GM23338 (cell line): ENCODE measurements around the gene RABIF. TPM values are rescaled to one million over a fixed set of nuclear protein-coding genes. Genes with fewer than 3 reads are reported as not detected.

Experiments
- ATAC-seq: fragments of 200-7000 bp; cut with Tn5 transposase; 3 replicates; pipeline ENCODE4 v1.9.1; 2020
- DNase-seq: peaks from one replicate; pipeline ENCODE4 v3.0.0-alpha.2; 2015; ENCODE audit warnings: low spot score
- H2AFZ ChIP-seq: fragments of 200-600 bp; sonication (generic); 2 replicates; pipeline ENCODE4 v1.8.0; 2016; ENCODE audit warnings: antibody characterized with exemption, mild to moderate bottlenecking, moderate library complexity
- H3F3A ChIP-seq: fragments of 200-600 bp; sonication (generic); replicated peaks from 2 replicates; pipeline ENCODE4 v1.8.0; 2017; ENCODE audit warnings: antibody characterized with exemption, mixed run types, low read depth
- H3K27ac ChIP-seq: fragments of 200-600 bp; sonication (generic); 2 replicates; pipeline ENCODE4 v1.6.1; 2016; ENCODE audit warnings: low read depth
- H3K27me3 ChIP-seq: fragments of 200-600 bp; sonication (generic); 2 replicates; pipeline ENCODE4 v1.8.0; 2016; ENCODE audit warnings: mild to moderate bottlenecking, mixed run types, moderate library complexity; ENCODE audit not compliant: insufficient read depth
- H3K36me3 ChIP-seq: fragments of 200-600 bp; sonication (generic); 2 replicates; pipeline ENCODE4 v1.8.0; 2016; ENCODE audit warnings: mild to moderate bottlenecking; ENCODE audit not compliant: insufficient read depth
- H3K4me1 ChIP-seq: fragments of 200-600 bp; sonication (generic); 2 replicates; pipeline ENCODE4 v1.8.0; 2016; ENCODE audit warnings: mild to moderate bottlenecking, moderate library complexity; ENCODE audit not compliant: insufficient read depth
- H3K4me2 ChIP-seq: fragments of 200-600 bp; sonication (generic); 2 replicates; pipeline ENCODE4 v1.7.1; 2017; ENCODE audit warnings: mixed run types
- H3K4me3 ChIP-seq: fragments of 200-600 bp; sonication (generic); 2 replicates; pipeline ENCODE4 v1.6.1; 2016; ENCODE audit warnings: mixed run types
- H3K79me2 ChIP-seq: fragments of 200-600 bp; sonication (generic); replicated peaks from 2 replicates; pipeline ENCODE4 v1.8.0; 2017; ENCODE audit warnings: mild to moderate bottlenecking; ENCODE audit not compliant: insufficient read depth
- H3K9me2 ChIP-seq: fragments of 200-600 bp; sonication (generic); 2 replicates; pipeline ENCODE4 v1.8.0; 2017; ENCODE audit not compliant: insufficient read depth
- H4K20me1 ChIP-seq: fragments of 200-600 bp; sonication (generic); replicated peaks from 2 replicates; pipeline ENCODE4 v1.8.0; 2017; ENCODE audit warnings: mild to moderate bottlenecking; ENCODE audit not compliant: insufficient read depth
- H3K27ac Mint-ChIP-seq: 2 replicates; pipeline ENCODE4 v1.8.0; 2020; ENCODE audit warnings: inconsistent platforms, mild to moderate bottlenecking, moderate library complexity, mixed read lengths
- H3K27me3 Mint-ChIP-seq: 3 replicates; pipeline ENCODE4 v1.8.0; 2022; ENCODE audit warnings: low read depth, mild to moderate bottlenecking, moderate library complexity, mixed read lengths, inconsistent platforms; ENCODE audit not compliant: insufficient read depth, poor library complexity
- H3K36me3 Mint-ChIP-seq: 3 replicates; pipeline ENCODE4 v1.8.0; 2021; ENCODE audit warnings: low read depth, mild to moderate bottlenecking, inconsistent platforms, moderate library complexity, mixed read lengths
- H3K4me1 Mint-ChIP-seq: 3 replicates; pipeline ENCODE4 v1.8.0; 2020; ENCODE audit warnings: mild to moderate bottlenecking, inconsistent platforms, mixed read lengths
- H3K4me3 Mint-ChIP-seq: 3 replicates; pipeline ENCODE4 v1.8.0; 2021; ENCODE audit warnings: moderate library complexity, mild to moderate bottlenecking, inconsistent platforms, mixed read lengths
- H3K9me3 Mint-ChIP-seq: 3 replicates; pipeline ENCODE4 v1.8.0; 2020; ENCODE audit warnings: moderate library complexity, mild to moderate bottlenecking, inconsistent platforms, mixed read lengths
- CREB1 ChIP-seq: fragments of 250-450 bp; sonication (Bioruptor Pico); IDR thresholded peaks from 2 replicates; pipeline ENCODE4 v1.5.0; 2020; ENCODE audit warnings: low read depth, mild to moderate bottlenecking, moderate library complexity
- CTCF ChIP-seq, 2 experiments: fragments of 200-600 bp in 1 of 2; sonication (generic) in 1 of 2; conservative IDR thresholded peaks; 2 replicates each; pipeline versions ENCODE4 v1.5.1 to v1.6.1; 2016 to 2017; ENCODE audit warnings: antibody characterized with exemption in 2 of 2, low read depth in 2 of 2, mild to moderate bottlenecking in 2 of 2, moderate library complexity in 1 of 2
- EZH2 ChIP-seq: fragments of 200-600 bp; sonication (generic); IDR thresholded peaks from one replicate; pipeline ENCODE4 v1.8.0; 2017; ENCODE audit warnings: antibody characterized with exemption, mild to moderate bottlenecking, low read depth; ENCODE audit not compliant: unreplicated experiment
- EZH2phosphoT487 ChIP-seq: fragments of 200-600 bp; sonication (generic); IDR thresholded peaks from one replicate; pipeline ENCODE4 v1.8.1; 2018; ENCODE audit warnings: antibody characterized with exemption; ENCODE audit not compliant: unreplicated experiment
- JUNB ChIP-seq: IDR thresholded peaks from one replicate; pipeline ENCODE4 v1.6.1; 2016; ENCODE audit warnings: antibody characterized with exemption; ENCODE audit not compliant: unreplicated experiment
- NANOG ChIP-seq: IDR thresholded peaks from 2 replicates; pipeline ENCODE4 v1.6.1; 2016; ENCODE audit warnings: antibody characterized with exemption, borderline replicate concordance
- POLR2AphosphoS5 ChIP-seq: IDR thresholded peaks from 2 replicates; pipeline ENCODE4 v1.6.1; 2016; ENCODE audit warnings: antibody characterized with exemption, low read depth
- REST ChIP-seq: IDR thresholded peaks from one replicate; pipeline ENCODE4 v1.6.1; 2018; ENCODE audit warnings: antibody characterized with exemption; ENCODE audit not compliant: unreplicated experiment
- STAT1 ChIP-seq: IDR thresholded peaks from one replicate; pipeline ENCODE4 v1.6.1; 2016; ENCODE audit warnings: antibody characterized with exemption; ENCODE audit not compliant: unreplicated experiment
- ZNF114 ChIP-seq: fragments of 250-450 bp; sonication (Bioruptor Pico); IDR thresholded peaks from 2 replicates; pipeline ENCODE4 v1.5.0; 2020; ENCODE audit warnings: mild to moderate bottlenecking, moderate library complexity
- ZNF331 ChIP-seq: fragments of 250-450 bp; sonication (Bioruptor Pico); IDR thresholded peaks from 2 replicates; pipeline ENCODE4 v1.5.0; 2020; ENCODE audit warnings: low read depth, mild to moderate bottlenecking, moderate library complexity
- polyA plus RNA-seq: library from polyadenylated mRNA; unstranded; fragments of >200 nt; fragmentation: Nextera tagmentation; extraction: Ambion mirVana; gene quantifications from 2 replicates; pipeline ENCODE4 v1.2.1, GENCODE V29; 2016
- total RNA-seq: library from RNA; depleted of rRNA; stranded (reverse); fragments of >200 nt; shearing (Covaris generic); gene quantifications from 2 replicates; pipeline ENCODE4 v1.2.3, GENCODE V29; 2014
- TF ChIP-seq, protein P1 (sequence below): IDR thresholded peaks from 2 replicates; pipeline ENCODE4 v1.6.1; 2016; ENCODE audit warnings: antibody characterized with exemption
- TF ChIP-seq, protein P2 (sequence below): fragments of 250-450 bp; sonication (Bioruptor Pico); IDR thresholded peaks from 2 replicates; pipeline ENCODE4 v1.5.0; 2020; ENCODE audit warnings: mild to moderate bottlenecking, moderate library complexity

The RABIF gene
- total and polyA plus RNA-seq, 2 experiments from 2014 or later = 4.9 to 7.6 TPM

- no peaks in the 10 kb centered on the region for H4K20me1 ChIP-seq
- H3K4me1 ChIP-seq = no peaks in the 10 kb centered on the region
- no peak for TF ChIP-seq JUNB
- no peak for TF ChIP-seq CTCF (conservative IDR thresholded peaks at IDR 0.05; ENCODE audit: low read depth in 2 of 2)
- TF ChIP-seq, protein P1, sequence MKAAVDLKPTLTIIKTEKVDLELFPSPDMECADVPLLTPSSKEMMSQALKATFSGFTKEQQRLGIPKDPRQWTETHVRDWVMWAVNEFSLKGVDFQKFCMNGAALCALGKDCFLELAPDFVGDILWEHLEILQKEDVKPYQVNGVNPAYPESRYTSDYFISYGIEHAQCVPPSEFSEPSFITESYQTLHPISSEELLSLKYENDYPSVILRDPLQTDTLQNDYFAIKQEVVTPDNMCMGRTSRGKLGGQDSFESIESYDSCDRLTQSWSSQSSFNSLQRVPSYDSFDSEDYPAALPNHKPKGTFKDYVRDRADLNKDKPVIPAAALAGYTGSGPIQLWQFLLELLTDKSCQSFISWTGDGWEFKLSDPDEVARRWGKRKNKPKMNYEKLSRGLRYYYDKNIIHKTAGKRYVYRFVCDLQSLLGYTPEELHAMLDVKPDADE = no peak
- TF ChIP-seq, protein P2, sequence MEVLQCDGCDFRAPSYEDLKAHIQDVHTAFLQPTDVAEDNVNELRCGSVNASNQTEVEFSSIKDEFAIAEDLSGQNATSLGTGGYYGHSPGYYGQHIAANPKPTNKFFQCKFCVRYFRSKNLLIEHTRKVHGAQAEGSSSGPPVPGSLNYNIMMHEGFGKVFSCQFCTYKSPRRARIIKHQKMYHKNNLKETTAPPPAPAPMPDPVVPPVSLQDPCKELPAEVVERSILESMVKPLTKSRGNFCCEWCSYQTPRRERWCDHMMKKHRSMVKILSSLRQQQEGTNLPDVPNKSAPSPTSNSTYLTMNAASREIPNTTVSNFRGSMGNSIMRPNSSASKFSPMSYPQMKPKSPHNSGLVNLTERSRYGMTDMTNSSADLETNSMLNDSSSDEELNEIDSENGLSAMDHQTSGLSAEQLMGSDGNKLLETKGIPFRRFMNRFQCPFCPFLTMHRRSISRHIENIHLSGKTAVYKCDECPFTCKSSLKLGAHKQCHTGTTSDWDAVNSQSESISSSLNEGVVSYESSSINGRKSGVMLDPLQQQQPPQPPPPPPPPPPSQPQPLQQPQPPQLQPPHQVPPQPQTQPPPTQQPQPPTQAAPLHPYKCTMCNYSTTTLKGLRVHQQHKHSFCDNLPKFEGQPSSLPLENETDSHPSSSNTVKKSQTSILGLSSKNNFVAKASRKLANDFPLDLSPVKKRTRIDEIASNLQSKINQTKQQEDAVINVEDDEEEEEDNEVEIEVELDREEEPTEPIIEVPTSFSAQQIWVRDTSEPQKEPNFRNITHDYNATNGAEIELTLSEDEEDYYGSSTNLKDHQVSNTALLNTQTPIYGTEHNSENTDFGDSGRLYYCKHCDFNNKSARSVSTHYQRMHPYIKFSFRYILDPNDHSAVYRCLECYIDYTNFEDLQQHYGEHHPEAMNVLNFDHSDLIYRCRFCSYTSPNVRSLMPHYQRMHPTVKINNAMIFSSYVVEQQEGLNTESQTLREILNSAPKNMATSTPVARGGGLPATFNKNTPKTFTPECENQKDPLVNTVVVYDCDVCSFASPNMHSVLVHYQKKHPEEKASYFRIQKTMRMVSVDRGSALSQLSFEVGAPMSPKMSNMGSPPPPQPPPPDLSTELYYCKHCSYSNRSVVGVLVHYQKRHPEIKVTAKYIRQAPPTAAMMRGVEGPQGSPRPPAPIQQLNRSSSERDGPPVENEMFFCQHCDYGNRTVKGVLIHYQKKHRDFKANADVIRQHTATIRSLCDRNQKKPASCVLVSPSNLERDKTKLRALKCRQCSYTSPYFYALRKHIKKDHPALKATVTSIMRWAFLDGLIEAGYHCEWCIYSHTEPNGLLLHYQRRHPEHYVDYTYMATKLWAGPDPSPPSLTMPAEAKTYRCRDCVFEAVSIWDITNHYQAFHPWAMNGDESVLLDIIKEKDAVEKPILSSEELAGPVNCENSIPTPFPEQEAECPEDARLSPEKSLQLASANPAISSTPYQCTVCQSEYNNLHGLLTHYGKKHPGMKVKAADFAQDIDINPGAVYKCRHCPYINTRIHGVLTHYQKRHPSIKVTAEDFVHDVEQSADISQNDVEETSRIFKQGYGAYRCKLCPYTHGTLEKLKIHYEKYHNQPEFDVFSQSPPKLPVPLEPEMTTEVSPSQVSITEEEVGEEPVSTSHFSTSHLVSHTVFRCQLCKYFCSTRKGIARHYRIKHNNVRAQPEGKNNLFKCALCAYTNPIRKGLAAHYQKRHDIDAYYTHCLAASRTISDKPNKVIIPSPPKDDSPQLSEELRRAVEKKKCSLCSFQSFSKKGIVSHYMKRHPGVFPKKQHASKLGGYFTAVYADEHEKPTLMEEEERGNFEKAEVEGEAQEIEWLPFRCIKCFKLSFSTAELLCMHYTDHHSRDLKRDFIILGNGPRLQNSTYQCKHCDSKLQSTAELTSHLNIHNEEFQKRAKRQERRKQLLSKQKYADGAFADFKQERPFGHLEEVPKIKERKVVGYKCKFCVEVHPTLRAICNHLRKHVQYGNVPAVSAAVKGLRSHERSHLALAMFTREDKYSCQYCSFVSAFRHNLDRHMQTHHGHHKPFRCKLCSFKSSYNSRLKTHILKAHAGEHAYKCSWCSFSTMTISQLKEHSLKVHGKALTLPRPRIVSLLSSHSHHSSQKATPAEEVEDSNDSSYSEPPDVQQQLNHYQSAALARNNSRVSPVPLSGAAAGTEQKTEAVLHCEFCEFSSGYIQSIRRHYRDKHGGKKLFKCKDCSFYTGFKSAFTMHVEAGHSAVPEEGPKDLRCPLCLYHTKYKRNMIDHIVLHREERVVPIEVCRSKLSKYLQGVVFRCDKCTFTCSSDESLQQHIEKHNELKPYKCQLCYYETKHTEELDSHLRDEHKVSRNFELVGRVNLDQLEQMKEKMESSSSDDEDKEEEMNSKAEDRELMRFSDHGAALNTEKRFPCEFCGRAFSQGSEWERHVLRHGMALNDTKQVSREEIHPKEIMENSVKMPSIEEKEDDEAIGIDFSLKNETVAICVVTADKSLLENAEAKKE (CRISPR knock-in tag) = no peak
- TF ChIP-seq ZNF114 (CRISPR knock-in tag) = no peak
- no peak for TF ChIP-seq NANOG
- no peak for TF ChIP-seq STAT1
- no peak for TF ChIP-seq EZH2phosphoT487
- no peak for TF ChIP-seq POLR2AphosphoS5
- no peak for TF ChIP-seq EZH2
- no peak for TF ChIP-seq REST
- no peak for TF ChIP-seq ZNF331 (CRISPR knock-in tag)
- TF ChIP-seq CREB1 (CRISPR knock-in tag) = no peak
- no peak overlapping the region for H3K4me3 ChIP-seq
- H3K9me2 ChIP-seq = no peaks in the 10 kb centered on the region
- DNase-seq = no peak
- H3K27me3 ChIP-seq = no peaks in the 10 kb centered on the region
- peaks cover 40% of the 10 kb centered on the region; the same call in 1 of the 2 replicates for H3K36me3 ChIP-seq
- no peak overlapping the region for H3K4me3 Mint-ChIP-seq
- H3K79me2 ChIP-seq = no peaks in the 10 kb centered on the region
- H3K4me1 Mint-ChIP-seq = no peaks in the 10 kb centered on the region
- no peak overlapping the region for H2AFZ ChIP-seq
- no peaks in the 10 kb centered on the region for H3K27me3 Mint-ChIP-seq
- no peaks in the 10 kb centered on the region for H3K9me3 Mint-ChIP-seq
- H3K27ac ChIP-seq = no peak overlapping the region
- peaks cover 43% of the 10 kb centered on the region for H3K36me3 Mint-ChIP-seq
- no peak overlapping the region for H3K4me2 ChIP-seq
- no peak for ATAC-seq
- H3K27ac Mint-ChIP-seq = no peak overlapping the region
- H3F3A ChIP-seq = no peaks in the 10 kb centered on the region
Observed at GRCh38 chr1:202915146-202915545, 26.2 kb upstream of the RABIF start.
